Endothelial cell (in vitro differentiated cells): ENCODE measurements around the gene RNF208. TPM values are rescaled to one million over a fixed set of nuclear protein-coding genes. Genes with fewer than 3 reads are reported as not detected.
A peak's percentile ranks its signal among the peaks of the same experiment; 100 is the strongest.

ENCODE experiments used
- DNase-seq: peaks from one replicate; pipeline ENCODE4 v3.0.0; 2021; ENCODE audit warnings: low spot score
- H3K27ac Mint-ChIP-seq: one replicate; pipeline ENCODE4 v1.8.0; 2021; ENCODE audit warnings: mixed read lengths, inconsistent platforms; ENCODE audit not compliant: unreplicated experiment
- H3K27me3 Mint-ChIP-seq: one replicate; pipeline ENCODE4 v1.8.0; 2021; ENCODE audit warnings: mild to moderate bottlenecking, moderate library complexity, mixed read lengths, inconsistent platforms; ENCODE audit not compliant: unreplicated experiment
- H3K36me3 Mint-ChIP-seq: one replicate; pipeline ENCODE4 v1.8.0; 2021; ENCODE audit warnings: mild to moderate bottlenecking, low read depth, mixed read lengths, inconsistent platforms; ENCODE audit not compliant: unreplicated experiment
- H3K4me1 Mint-ChIP-seq: one replicate; pipeline ENCODE4 v1.8.0; 2021; ENCODE audit warnings: mild to moderate bottlenecking, mixed read lengths, inconsistent platforms; ENCODE audit not compliant: unreplicated experiment
- H3K4me3 Mint-ChIP-seq: one replicate; pipeline ENCODE4 v1.8.0; 2021; ENCODE audit warnings: mild to moderate bottlenecking, mixed read lengths, inconsistent platforms; ENCODE audit not compliant: unreplicated experiment
- H3K9me3 Mint-ChIP-seq: one replicate; pipeline ENCODE4 v1.8.0; 2021; ENCODE audit warnings: mixed read lengths, inconsistent platforms; ENCODE audit not compliant: unreplicated experiment
- total RNA-seq: library from RNA; stranded (reverse); fragmentation: NEBNext Ultra II Directional; extraction: Animal tissue kit (Norgen Biotek cat#: 25700); gene quantifications from one replicate; pipeline ENCODE4 v1.2.1, GENCODE V29; 2021; ENCODE audit not compliant: unreplicated experiment
- TF ChIP-seq, protein P1 (sequence below): fragments of 200-600 bp; sonication (generic); IDR thresholded peaks from one replicate; pipeline ENCODE4 v1.5.0; 2021; ENCODE audit warnings: antibody characterized with exemption; ENCODE audit not compliant: unreplicated experiment

The RNF208 gene
- total RNA-seq, 1 donor from 2014 or later = 1.1 TPM

GRCh38 chr9:137225699-137226331, 3.8 kb upstream of the RNF208 start:
- TF ChIP-seq, protein P1, sequence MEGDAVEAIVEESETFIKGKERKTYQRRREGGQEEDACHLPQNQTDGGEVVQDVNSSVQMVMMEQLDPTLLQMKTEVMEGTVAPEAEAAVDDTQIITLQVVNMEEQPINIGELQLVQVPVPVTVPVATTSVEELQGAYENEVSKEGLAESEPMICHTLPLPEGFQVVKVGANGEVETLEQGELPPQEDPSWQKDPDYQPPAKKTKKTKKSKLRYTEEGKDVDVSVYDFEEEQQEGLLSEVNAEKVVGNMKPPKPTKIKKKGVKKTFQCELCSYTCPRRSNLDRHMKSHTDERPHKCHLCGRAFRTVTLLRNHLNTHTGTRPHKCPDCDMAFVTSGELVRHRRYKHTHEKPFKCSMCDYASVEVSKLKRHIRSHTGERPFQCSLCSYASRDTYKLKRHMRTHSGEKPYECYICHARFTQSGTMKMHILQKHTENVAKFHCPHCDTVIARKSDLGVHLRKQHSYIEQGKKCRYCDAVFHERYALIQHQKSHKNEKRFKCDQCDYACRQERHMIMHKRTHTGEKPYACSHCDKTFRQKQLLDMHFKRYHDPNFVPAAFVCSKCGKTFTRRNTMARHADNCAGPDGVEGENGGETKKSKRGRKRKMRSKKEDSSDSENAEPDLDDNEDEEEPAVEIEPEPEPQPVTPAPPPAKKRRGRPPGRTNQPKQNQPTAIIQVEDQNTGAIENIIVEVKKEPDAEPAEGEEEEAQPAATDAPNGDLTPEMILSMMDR = no peak
- Mint-ChIP-seq H3K4me3 (no peak overlapping the region), H3K36me3 (no peaks in the 10 kb centered on the region), H3K4me1 (no peaks in the 10 kb centered on the region), H3K27me3 (peaks cover 9% of the 10 kb centered on the region), H3K27ac (no peak overlapping the region), H3K9me3 (no peaks in the 10 kb centered on the region)
- DNase-seq = no peak

DNA sequence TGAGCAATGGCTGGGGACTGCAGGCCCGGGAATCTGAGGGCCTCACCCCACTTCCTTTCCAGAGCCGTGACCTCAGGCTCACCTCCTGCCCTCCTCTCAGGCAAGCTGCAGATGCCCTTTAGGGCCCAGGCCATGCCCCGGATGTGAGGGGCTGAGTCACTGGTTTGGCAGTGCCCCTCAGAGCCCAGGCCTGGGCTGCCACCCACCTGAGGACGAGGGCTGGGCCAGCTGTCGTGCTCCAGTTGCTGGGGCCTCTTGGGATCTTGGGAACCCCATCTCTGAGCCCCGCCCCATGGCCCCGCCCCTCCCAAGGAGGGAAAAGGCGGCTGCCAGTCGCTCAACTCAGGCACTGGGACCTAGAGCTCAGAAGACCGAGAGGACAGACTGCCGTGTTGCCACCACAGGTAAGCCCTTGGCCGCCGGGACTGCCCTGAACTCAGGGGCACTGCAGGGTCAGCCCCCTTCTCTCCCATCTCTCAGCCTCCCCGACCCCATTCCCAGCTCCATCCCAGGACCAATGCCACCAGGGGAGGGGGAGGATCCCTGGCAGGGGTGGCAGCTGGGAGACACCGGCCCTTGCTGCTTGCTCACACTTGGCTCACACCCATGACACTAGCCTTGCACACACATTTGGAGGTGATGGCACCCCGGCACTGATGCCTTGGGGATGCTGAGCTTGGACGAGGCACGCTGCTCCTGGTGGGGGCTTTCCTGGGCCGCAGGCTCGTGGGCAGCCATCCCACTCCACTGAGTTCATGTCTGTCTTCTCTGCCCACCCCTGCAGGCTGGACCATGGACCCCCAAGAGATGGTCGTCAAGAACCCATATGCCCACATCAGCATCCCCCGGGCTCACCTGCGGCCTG, 3.0 kb upstream of the RNF208 start, which contains the start of gene CYSRT1:
Gene CYSRT1 (plus strand): TSS at position 345 of the 865 bp plus-strand sequence. CDS start 448 bp downstream, at position 793.
- TF ChIP-seq, protein P1 = no peak
- Mint-ChIP-seq H3K27ac (no peak within 1 kb of the TSS), H3K36me3 (no peaks in the 10 kb centered on the region), H3K9me3 (no peaks in the 10 kb centered on the region), H3K4me1 (no peaks in the 10 kb centered on the region), H3K4me3 (peak within 1 kb of the TSS; percentile 71), H3K27me3 (peaks cover 11% of the 10 kb centered on the region)
- DNase-seq = no peak

- Mint-ChIP-seq H3K27me3 (peaks cover 11% of the 10 kb centered on the region), H3K27ac (no peak overlapping the region), H3K9me3 (no peaks in the 10 kb centered on the region), H3K4me1 (no peaks in the 10 kb centered on the region), H3K36me3 (no peaks in the 10 kb centered on the region), H3K4me3 (peak overlapping the region; percentile 82)
- TF ChIP-seq, protein P1 = no peak
- peak; percentile 94 for DNase-seq
Measured at GRCh38 chr9:137223078-137223970, 1.3 kb upstream of the RNF208 start.

DNA sequence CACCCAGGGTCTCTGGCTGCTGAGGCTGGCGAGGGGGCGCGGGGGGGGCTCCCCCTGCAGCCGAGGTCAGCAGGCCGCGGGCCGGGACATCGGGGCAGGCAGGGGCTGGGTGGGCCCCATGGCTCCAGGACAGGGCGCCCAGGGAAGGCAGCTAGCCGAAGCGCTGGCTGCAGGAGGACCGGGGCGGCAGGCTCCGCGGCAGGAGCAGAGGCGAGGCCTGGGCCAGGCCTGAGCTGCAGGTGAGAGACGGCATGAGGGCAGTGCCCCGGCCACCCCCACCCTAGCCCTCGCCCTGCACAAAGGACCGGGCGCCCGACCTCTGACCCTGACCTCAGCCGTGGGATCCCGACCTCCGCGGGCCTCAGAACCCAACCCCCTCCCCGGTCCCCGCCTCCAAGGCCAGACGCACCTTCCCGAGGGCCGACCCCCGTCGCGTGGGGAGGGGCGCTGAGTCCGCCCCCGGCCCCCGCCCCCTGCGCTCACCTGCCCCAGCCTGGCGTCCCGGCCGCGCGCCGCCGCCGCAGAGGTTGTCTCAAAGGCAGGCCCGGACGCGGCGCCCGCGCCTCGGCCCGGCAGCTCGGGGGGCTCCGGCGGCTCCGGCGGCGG, 431 bp downstream of the RNF208 start:
- H3K36me3 Mint-ChIP-seq = no peaks in the 10 kb centered on the region
- no peak overlapping the region for H3K27ac Mint-ChIP-seq
- H3K4me1 Mint-ChIP-seq = no peaks in the 10 kb centered on the region
- no peak overlapping the region for H3K4me3 Mint-ChIP-seq
- no peak for DNase-seq
- peaks cover 12% of the 10 kb centered on the region for H3K27me3 Mint-ChIP-seq
- H3K9me3 Mint-ChIP-seq = no peaks in the 10 kb centered on the region
- TF ChIP-seq, protein P1 = no peak
